ENCODE data around the gene DENND4C.

DENND4C gene

GRCh38 chr9:19298436-19299000 is 68.0 kb downstream of the DENND4C start:
- no peaks in the 10 kb centered on the region for H3K27me3 ChIP-seq (replicated peaks; ENCODE audit: control insufficient read depth, insufficient read depth, low read length)
- H3K36me3 ChIP-seq (ENCODE audit: control insufficient read depth, insufficient read depth, low read length): no peaks in the 10 kb centered on the region; the same call in none of the 2 replicates
- DNase-seq (ENCODE audit: extremely low read depth, insufficient read length): no peak

GRCh38 chr9:19303216-19303615 is 72.7 kb downstream of the DENND4C start:
- no peak for DNase-seq (ENCODE audit: extremely low read depth, insufficient read length)
- Histone ChIP-seq H3K4me3 (replicated peaks; ENCODE audit: low read depth, low read length) (no peak overlapping the region), H3K27me3 (replicated peaks; ENCODE audit: control insufficient read depth, insufficient read depth, low read length) (no peaks in the 10 kb centered on the region), H3K36me3 (ENCODE audit: control insufficient read depth, insufficient read depth, low read length) (no peaks in the 10 kb centered on the region; the same call in none of the 2 replicates)
- TF ChIP-seq, protein P1, sequence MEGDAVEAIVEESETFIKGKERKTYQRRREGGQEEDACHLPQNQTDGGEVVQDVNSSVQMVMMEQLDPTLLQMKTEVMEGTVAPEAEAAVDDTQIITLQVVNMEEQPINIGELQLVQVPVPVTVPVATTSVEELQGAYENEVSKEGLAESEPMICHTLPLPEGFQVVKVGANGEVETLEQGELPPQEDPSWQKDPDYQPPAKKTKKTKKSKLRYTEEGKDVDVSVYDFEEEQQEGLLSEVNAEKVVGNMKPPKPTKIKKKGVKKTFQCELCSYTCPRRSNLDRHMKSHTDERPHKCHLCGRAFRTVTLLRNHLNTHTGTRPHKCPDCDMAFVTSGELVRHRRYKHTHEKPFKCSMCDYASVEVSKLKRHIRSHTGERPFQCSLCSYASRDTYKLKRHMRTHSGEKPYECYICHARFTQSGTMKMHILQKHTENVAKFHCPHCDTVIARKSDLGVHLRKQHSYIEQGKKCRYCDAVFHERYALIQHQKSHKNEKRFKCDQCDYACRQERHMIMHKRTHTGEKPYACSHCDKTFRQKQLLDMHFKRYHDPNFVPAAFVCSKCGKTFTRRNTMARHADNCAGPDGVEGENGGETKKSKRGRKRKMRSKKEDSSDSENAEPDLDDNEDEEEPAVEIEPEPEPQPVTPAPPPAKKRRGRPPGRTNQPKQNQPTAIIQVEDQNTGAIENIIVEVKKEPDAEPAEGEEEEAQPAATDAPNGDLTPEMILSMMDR (IDR thresholded peaks at IDR 0.05; ENCODE audit: insufficient read depth, low read length, poor library complexity, severe bottlenecking): no peak

More at GRCh38 chr9:19298436-19299000, 68.0 kb downstream of the DENND4C start:
- TF ChIP-seq, protein P1 (IDR thresholded peaks at IDR 0.05; ENCODE audit: insufficient read depth, low read length, poor library complexity, severe bottlenecking): no peak
- no peak overlapping the region for H3K4me3 ChIP-seq (replicated peaks; ENCODE audit: low read depth, low read length)

DNA sequence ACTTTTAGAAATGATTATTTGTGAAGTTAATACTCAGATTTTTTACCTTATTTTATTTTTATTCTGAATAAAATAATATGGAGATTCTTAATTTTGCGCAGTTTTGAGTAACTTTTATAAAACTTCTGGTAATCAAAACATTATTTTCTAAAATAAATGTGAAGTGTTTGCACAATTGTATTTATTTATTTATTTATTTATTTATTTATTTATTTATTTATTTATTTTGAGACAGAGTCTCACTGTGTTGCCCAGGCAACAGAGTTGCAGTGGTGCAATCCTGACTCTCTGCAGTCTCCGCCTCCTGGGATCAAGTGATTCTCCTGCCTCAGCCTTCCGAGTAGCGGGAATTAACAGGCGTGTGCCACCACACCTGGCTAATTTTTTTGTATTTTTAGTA is 76.1 kb downstream of the DENND4C start:
- no peaks in the 10 kb centered on the region; the same call in 1 of the 2 replicates for H3K36me3 ChIP-seq (ENCODE audit: control insufficient read depth, insufficient read depth, low read length)
- TF ChIP-seq, protein P1 (IDR thresholded peaks at IDR 0.05; ENCODE audit: insufficient read depth, low read length, poor library complexity, severe bottlenecking): no peak
- DNase-seq (ENCODE audit: extremely low read depth, insufficient read length): no peak
- H3K27me3 ChIP-seq (replicated peaks; ENCODE audit: control insufficient read depth, insufficient read depth, low read length): no peaks in the 10 kb centered on the region
- H3K4me3 ChIP-seq (replicated peaks; ENCODE audit: low read depth, low read length): no peak overlapping the region

- no peaks in the 10 kb centered on the region for H3K36me3 ChIP-seq (ENCODE audit: control insufficient read depth, insufficient read depth, low read length)
- DNase-seq (ENCODE audit: extremely low read depth, insufficient read length): no peak
- TF ChIP-seq, protein P1 (IDR thresholded peaks at IDR 0.05; ENCODE audit: insufficient read depth, low read length, poor library complexity, severe bottlenecking): no peak
- no peak overlapping the region for H3K4me3 ChIP-seq (replicated peaks; ENCODE audit: low read depth, low read length)
- H3K27me3 ChIP-seq (replicated peaks; ENCODE audit: control insufficient read depth, insufficient read depth, low read length): no peaks in the 10 kb centered on the region
These were observed 79.8 kb downstream of the DENND4C start for GRCh38 chr9:19310246-19310645.

- H3K27me3 ChIP-seq (replicated peaks; ENCODE audit: control insufficient read depth, insufficient read depth, low read length): no peaks in the 10 kb centered on the region
- TF ChIP-seq, protein P1 (IDR thresholded peaks at IDR 0.05; ENCODE audit: insufficient read depth, low read length, poor library complexity, severe bottlenecking): no peak
- H3K4me3 ChIP-seq (replicated peaks; ENCODE audit: low read depth, low read length): no peak overlapping the region
- H3K36me3 ChIP-seq (ENCODE audit: control insufficient read depth, insufficient read depth, low read length): peaks cover 2% of the 10 kb centered on the region; the same call in 1 of the 2 replicates
- DNase-seq (ENCODE audit: extremely low read depth, insufficient read length): no peak
These were observed 83.1 kb downstream of the DENND4C start for GRCh38 chr9:19313573-19313972.

DNA sequence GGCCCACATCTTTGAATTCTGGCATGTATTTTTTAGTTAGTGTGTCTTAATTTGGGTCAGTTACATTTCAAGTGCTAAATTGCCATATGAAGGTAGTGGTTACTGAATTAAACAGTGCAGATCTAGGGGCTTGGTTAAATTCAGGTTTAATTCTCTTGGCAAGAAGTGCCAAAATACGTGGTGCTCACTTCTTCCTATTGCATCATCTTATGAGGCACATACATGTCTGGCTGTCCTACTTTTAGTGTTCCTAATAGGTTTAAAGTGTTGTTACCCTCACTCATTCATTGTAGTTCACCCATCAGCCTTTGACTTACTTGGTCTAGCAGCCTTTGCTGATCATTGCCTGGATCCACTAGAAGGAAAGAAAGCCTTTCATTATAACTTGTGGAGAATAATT is 90.0 kb downstream of the DENND4C start:
- Histone ChIP-seq H3K27me3 (replicated peaks; ENCODE audit: control insufficient read depth, insufficient read depth, low read length) (no peaks in the 10 kb centered on the region), H3K36me3 (ENCODE audit: control insufficient read depth, insufficient read depth, low read length) (peaks cover 5% of the 10 kb centered on the region; the same call in 1 of the 2 replicates), H3K4me3 (replicated peaks; ENCODE audit: low read depth, low read length) (no peak overlapping the region)
- TF ChIP-seq, protein P1 (IDR thresholded peaks at IDR 0.05; ENCODE audit: insufficient read depth, low read length, poor library complexity, severe bottlenecking): no peak
- DNase-seq (ENCODE audit: extremely low read depth, insufficient read length): no peak
